Astrocyte of the hippocampus (primary cell): ENCODE data around the gene LRRC36.

Experiments
- DNase-seq: peaks from one replicate; pipeline ENCODE4 v3.0.0; 2011; ENCODE audit warnings: low read depth, low spot score

LRRC36 gene

GRCh38 chr16:67389911-67390815 is 63.5 kb downstream of the LRRC36 start:
- DNase-seq, result no peak

- no peak for DNase-seq
Observed at GRCh38 chr16:67390816-67391423, 64.3 kb downstream of the LRRC36 start.

- DNase-seq, result peak; percentile 36
Observed at GRCh38 chr16:67391424-67392300, 65.0 kb downstream of the LRRC36 start.

- no peak for DNase-seq
Observed at GRCh38 chr16:67392301-67393059, 65.9 kb downstream of the LRRC36 start.

- peak; percentile 88 for DNase-seq
Observed at GRCh38 chr16:67393111-67393787, 66.6 kb downstream of the LRRC36 start, which contains the start of gene TPPP3. Gene TPPP3 (minus strand): TSS chr16:67393498. CDS start chr16:67391111, 2,387 bp downstream.

- no peak for DNase-seq
Observed at GRCh38 chr16:67393788-67394154, 67.2 kb downstream of the LRRC36 start.

- DNase-seq, result peak; percentile 35
Observed at GRCh38 chr16:67394155-67395104, 67.8 kb downstream of the LRRC36 start.

- no peak for DNase-seq
Observed at GRCh38 chr16:67395105-67395457, 68.5 kb downstream of the LRRC36 start.

- DNase-seq, result peak; percentile 24
Observed at GRCh38 chr16:67395458-67396158, 69.0 kb downstream of the LRRC36 start.

- peak; percentile 82 for DNase-seq
Observed at GRCh38 chr16:67396159-67397035, 69.8 kb downstream of the LRRC36 start.

GRCh38 chr16:67397036-67397801 is 70.6 kb downstream of the LRRC36 start:
- DNase-seq, result no peak

- no peak for DNase-seq
Observed at GRCh38 chr16:67397812-67398545, 71.4 kb downstream of the LRRC36 start.

- DNase-seq, result no peak
Observed at GRCh38 chr16:67398546-67399217, 72.1 kb downstream of the LRRC36 start.

GRCh38 chr16:67399218-67399733 is 72.7 kb downstream of the LRRC36 start:
- peak; percentile 70 for DNase-seq
